ENCODE data around the gene NDUFS1. TPM values are rescaled to one million over a fixed set of nuclear protein-coding genes. Genes with fewer than 3 reads are reported as not detected.
"Not testable (repeated sequence)": the region's sequence is repeated elsewhere in the genome, so short reads cannot be mapped to it uniquely, and the experiment has no call there.

The NDUFS1 gene
- polyA plus RNA-seq, 4 donors, result 61.0 to 81.6 (median 77.6) TPM

DNA sequence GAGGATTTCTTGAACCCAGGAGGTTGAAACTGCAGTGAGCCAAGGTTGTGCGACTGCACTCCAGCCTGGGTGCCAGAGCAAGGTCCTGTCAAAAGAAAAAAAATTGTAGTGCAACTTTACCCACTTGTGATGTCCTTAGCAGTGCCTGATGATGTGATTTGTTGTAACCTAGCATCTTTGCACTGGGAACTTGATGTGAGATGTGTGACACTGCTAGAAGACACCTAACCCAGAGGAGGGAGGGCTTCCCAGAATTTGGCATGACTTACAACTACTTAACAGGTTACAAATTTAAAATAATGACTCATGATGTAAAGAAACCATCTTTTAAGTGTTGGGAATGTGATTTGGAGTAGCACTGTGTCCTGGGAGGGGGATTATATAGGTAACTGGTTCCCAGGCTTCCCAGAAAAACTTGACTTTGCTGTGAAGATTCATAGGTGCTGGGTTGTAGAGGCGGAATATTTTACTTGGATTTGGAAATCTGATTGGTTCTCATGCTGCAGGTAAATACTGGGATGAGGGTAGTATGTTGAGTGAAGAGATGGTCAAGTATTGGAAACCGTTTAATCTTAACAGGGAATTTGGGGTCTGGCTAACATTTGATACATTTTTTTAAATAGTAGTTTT is 4.1 kb upstream of the NDUFS1 start:
- no peak for DNase-seq (ENCODE audit: low read depth in 4 of 4, low spot score in 2 of 4)

DNA sequence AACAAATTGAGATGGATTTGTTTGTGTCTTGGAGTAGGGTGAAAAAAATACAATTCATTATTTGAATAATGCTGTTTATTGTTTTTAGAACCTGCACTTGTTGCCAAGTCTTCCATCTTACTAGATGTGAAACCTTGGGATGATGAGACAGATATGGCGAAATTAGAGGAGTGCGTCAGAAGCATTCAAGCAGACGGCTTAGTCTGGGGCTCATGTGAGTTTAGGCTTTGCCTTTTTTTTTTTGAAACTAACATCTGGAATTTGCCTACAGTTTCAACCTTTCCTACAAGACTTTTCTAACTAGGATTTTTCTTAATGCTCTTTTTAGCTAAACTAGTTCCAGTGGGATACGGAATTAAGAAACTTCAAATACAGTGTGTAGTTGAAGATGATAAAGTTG is 3.2 kb upstream of the NDUFS1 start:
- DNase-seq (ENCODE audit: low read depth in 4 of 4, low spot score in 2 of 4), result not testable (repeated sequence)

DNA sequence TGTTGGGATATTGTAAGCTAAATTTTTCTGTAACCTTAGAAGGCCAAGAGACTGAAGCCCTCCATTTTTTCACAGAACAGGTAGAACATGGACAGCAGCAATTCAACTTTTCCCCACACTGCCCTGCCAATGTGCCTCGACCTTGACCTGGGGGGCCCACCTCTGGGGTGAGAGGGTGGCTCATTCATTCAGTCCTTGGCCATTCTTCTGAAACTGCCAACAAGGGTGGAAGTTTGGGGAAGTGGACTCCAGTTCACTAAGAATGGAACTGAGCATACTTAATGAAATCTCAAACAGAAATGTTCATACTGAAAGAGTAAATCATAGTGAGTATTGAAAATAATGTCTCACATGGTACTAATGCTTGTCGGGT is 1.5 kb upstream of the NDUFS1 start:
- DNase-seq (ENCODE audit: low read depth in 4 of 4, low spot score in 2 of 4), result no peak

DNA sequence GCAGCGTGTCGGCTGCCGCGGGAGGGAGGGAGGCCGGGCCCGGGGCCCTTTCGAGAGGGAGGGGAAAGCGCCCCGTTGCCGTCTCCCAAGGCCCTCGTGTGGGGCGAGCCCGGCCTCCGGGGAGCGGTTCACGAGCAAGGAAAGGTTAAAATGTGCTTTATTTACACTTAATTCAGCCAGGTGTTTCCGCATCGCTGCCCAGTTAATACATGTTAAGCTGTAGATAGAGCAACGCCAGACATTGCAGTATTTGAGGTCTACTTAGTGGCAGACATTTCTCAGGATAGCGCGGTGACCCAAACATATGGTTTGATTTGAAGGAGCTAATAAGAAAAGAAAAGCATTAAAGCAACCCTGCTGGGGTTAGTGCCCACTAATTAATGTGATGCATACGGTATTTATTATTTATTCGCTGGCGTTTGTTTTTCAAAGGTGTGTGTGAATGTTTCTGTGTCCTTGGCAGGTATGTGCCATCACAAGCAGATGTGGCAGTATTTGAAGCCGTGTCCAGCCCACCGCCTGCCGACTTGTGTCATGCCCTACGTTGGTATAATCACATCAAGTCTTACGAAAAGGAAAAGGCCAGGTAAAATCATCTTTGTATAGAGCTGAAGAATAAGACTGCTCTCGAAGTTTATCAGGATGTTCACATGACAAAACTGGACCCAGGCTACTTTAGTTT is 1.0 kb upstream of the NDUFS1 start:
- peak in 2 of 4 donors; percentile 9 to 24 for DNase-seq (ENCODE audit: low read depth in 4 of 4, low spot score in 2 of 4)

DNA sequence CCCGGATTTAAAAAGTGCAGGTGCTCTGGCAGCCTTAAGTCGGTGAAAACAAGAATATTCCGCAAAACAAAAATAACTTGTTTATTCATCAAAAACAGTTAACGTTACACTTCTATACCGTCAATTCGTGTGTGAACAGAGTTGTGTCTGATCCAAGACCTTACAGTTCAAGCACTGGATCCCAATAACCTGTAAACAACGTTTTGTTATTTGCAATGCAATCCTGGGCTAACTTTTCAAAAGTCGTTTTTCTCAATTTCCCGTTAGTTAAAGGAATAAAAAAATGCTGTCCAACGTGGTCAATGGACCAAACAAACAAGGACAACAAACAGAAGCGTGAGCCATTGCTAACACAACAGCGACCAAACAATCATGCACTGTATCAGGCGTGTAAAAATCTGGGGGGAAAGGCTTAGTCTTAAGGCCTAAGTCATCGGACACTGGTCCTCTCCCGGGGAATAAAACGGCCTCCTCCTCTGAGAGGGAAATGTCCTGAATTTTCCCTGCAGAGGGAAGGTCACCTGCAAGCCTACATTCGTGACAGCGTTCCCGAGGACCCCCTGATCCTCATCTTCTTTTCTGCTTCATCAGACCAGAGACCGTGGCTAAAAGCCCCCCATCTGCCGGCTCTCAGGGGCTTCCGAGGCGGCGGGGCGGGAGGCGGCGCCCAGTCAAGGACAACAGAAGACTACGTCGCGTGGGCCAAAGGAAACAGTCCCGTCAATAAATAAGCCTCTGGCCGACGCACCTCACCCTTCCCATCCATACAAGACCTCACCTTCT is 490 bp downstream of the NDUFS1 start:
- peak in 2 of 4 donors; percentile 15 to 74 for DNase-seq (ENCODE audit: low read depth in 4 of 4, low spot score in 2 of 4)

DNA sequence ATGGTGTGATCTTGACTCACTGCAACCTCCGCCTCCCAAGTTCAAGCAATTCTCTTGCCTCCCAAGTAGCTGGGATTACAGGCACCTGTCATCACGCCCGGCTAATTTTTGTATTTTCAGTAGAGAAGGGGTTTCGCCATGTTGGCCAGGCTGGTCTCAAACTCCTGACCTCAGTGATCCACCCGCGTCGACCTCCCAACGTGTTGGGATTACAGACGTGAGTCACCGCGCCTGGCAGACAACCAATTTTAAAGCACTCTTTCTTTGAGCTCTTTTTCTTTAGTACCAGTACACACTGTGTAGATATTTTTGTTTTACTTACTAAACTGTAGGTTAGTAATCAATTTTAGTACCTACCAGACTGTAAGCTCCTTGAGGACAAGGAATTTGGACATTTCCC is 2.2 kb downstream of the NDUFS1 start:
- not testable (repeated sequence) for DNase-seq (ENCODE audit: low read depth in 4 of 4, low spot score in 2 of 4)

DNA sequence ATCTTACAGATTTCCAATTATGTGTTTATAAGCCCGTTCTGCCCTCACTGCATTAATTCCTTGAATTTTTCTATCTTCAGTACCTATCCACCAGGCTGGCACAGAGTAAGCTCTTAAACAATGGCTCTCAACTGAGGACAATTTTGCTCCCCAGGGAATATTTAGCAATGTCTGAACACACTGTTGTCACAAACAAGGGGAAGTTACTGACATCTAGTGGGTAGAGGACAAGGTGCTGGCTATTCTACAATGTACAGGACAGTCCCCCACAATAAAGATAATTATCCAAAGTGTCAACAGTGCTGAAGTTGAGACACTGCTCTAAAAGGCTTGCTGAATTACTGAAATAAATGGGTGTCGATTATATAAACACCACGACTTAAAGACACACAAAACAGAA is 5.0 kb downstream of the NDUFS1 start:
- no peak for DNase-seq (ENCODE audit: low read depth in 4 of 4, low spot score in 2 of 4)

DNA sequence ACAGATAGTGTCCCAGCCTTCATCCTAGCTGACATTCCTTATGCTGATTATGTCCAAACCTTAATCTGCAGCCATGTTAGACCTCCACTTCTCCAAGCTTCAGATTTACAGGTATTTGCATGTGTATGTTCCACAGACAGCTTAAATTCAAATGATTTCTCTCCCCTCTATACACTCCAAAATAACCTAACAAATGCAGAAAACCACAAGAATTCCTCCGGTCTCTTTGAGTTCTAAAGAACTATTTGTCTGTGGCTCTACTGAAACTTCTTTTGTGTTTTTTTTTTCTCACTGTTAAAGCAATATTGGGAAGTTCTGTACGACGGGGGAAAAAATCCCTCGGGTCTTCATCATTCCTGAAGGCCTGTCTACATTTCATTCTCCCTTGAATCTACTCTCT is 8.6 kb downstream of the NDUFS1 start:
- no peak for DNase-seq (ENCODE audit: low read depth in 4 of 4, low spot score in 2 of 4)

DNA sequence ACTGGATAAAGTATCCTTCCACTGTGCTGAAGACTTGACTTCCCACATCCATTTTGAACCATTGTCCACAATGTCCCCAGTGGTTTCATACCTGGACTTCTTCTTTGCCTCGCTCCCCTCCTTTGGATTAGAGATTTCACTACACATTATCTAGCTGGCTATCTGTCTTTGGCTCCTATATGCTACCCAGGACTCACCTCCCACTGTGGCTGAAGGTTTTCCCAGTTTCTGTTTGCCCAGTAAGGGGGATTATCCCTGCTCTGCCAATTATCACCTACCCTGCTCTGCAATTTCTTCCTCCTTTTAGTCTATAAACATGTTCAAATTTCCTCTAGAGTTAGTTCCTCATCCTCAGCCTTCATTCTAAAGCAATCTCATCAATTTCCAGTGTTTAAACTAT is 9.1 kb downstream of the NDUFS1 start:
- no peak for DNase-seq (ENCODE audit: low read depth in 4 of 4, low spot score in 2 of 4)

DNA sequence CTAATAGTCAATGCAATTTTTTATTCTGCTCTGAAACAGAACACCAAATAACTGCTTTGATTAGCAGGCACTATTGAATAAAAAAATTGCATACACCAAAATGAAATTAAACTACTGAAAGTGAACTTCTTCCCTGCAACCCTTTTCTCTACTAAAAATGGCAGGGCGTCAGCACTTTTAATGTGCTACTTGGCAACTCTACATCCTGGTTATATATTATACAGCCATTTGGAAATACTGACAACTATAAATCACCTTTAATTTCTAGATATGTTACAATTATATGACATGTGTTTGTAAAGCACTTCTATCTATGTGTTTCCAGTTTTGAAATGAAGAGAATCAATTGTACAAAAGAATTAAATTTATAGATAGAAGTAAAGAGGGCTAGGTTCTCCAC is 9.9 kb downstream of the NDUFS1 start:
- no peak for DNase-seq (ENCODE audit: low read depth in 4 of 4, low spot score in 2 of 4)

DNA sequence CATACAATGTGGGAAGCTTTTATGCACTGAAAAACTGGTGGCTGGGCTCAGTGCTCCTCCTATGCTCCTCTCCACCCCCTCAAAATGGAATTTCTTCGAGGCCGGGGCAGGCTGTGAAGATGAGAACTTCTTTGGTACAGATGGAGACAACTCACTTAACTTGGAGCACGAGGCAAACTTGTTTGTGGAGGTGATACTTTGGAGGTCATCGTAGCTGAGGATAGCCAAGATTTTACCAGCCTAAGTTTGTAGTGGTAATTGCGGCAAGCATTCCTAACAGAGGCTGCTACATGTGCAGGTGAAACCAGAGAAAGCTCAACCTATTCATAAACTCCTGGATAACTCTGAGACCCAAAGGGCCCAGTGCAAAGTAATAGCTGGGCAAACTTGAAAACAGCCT is 13.6 kb downstream of the NDUFS1 start:
- no peak for DNase-seq (ENCODE audit: low read depth in 4 of 4, low spot score in 2 of 4)

DNA sequence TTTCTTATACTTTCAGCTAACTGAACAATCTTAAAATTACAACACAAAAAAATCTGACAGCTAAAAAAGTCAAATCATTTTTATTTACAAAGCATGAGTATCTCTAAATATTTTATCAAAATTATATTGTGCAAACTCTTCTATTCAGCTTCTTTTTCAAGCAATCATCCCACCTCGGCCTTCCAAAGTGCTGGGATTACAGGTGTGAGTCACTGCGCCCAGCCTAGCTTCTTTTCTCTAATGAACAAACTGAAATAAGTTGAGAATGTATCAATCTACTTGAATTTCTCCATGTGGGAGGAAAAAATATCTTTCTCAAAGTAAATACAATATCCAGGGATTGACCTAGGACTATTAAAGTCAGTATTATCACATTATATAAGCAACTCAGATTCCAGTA is 14.9 kb downstream of the NDUFS1 start:
- DNase-seq (ENCODE audit: low read depth in 4 of 4, low spot score in 2 of 4), result no peak

DNA sequence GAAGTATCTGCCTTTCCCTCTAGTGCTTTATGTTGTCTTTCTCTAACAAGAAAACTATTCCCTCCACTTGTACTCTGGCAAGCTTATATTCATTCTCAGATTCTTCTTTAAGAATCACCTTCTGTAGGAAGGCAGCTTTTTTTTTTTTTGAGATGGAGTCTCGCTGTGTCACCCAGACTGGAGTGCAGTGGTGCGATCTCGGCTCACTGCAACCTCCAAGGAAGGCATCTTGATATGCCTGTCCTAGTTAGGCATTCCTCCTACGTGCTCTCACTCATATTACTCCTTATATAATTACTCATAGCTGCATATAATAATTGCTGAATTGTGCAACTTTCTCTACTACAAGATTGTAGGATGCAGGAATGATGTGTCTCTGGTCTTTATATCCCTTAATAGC is 15.8 kb downstream of the NDUFS1 start:
- DNase-seq (ENCODE audit: low read depth in 4 of 4, low spot score in 2 of 4), result no peak

DNA sequence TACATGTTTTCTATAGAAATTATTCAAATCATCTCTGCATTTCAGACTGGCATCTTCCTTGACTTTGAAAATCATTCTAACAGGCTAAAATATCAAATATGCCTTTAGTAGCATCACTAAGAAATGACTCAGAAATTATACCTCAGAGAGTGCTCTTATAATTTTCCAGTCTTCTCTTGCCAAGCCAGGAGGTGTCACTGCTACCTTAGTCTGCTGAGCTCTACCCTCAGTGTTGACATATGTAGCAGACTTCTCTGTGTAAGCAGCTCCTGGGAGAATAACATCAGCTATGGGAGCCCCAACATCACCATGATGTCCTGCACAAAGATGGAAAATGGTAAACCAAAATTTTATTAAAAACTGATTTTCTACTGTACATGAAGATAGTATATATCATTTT is 31.6 kb downstream of the NDUFS1 start:
- no peak for DNase-seq (ENCODE audit: low read depth in 4 of 4, low spot score in 2 of 4)

DNA sequence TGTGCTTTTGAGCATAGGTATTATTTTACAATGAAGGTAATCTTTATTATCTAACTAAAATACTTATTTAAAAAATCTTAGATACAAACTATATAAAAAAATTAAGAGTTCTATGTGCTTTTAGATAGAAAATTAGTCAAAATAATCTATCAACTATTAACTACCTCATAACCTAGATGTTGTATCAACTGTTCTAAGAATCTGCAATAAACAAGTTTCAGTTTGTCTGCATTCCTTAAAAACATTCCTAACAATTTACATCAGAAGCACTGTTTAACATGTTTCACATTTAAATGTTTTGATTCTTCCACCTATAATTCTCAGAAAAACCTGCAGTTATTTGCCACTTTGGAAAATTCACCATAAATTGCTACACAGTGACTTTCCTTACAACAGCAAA is 33.3 kb downstream of the NDUFS1 start:
- DNase-seq (ENCODE audit: low read depth in 4 of 4, low spot score in 2 of 4), result no peak

DNA sequence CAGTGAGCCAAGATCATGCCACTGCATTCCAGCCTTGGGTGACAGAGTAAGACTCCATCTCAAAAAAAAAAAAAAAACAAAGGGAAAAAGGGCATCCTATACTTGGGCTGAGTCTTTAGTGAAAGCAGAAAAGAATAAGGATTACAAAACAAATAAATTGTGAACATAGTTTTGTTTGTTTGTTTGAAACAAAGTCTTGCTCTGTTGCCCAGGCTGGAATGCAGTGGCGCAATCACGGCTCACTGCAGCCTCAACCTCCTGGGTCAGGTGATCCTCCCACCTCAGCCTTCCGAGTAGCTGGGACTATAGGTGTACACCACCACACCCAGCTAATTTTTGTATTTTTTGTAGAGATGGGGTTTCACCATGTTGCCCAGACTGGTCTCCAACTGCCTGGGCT is 36.7 kb downstream of the NDUFS1 start:
- not testable (repeated sequence) for DNase-seq (ENCODE audit: low read depth in 4 of 4, low spot score in 2 of 4)

DNA sequence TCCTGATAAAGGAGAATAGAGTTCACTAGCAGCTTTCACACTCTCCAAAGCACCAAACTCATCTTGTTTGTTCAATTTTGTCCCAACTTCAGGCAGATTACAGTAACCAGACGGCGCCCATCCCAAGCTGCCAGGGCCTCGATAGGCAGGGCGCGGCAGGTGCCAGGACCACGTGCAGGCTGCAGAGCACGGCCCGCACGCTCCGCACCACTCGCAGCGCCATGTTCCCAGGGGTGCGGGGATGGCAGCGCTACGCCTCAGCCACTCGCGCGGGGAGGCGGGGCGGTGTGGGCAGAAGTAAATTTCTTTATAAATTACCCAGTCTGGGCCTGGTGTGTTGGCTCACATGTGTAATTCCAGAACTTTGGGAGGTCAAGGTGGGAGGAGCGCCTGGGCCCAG is 43.0 kb downstream of the NDUFS1 start:
- DNase-seq (ENCODE audit: low read depth in 4 of 4, low spot score in 2 of 4), result no peak

DNA sequence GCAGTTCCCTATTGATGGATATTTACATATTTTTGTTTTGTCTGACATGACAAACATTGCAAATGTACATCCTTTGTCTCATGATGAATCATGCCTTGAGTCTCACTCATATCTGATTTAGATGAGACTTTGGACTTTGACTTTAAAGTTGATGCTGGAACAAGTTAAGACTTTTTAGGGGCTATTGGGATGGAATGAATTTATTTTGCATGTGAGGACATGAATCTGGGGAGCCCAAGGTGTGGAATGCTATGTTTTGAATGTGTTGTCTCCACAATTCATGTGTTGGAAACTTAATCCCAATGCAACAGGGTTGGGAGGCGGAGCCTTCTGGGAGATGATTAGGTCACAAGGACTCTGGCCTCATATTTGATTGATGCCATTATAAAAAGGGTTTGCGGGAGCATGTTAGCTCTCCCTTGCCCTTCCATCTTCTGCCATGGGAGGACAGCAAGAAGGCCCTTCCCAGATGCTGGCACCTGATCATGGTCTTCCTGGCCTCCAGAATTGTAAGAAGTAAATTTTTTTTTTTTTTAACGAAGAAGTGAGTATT is 44.1 kb downstream of the NDUFS1 start:
- DNase-seq (ENCODE audit: low read depth in 4 of 4, low spot score in 2 of 4), result no peak

DNA sequence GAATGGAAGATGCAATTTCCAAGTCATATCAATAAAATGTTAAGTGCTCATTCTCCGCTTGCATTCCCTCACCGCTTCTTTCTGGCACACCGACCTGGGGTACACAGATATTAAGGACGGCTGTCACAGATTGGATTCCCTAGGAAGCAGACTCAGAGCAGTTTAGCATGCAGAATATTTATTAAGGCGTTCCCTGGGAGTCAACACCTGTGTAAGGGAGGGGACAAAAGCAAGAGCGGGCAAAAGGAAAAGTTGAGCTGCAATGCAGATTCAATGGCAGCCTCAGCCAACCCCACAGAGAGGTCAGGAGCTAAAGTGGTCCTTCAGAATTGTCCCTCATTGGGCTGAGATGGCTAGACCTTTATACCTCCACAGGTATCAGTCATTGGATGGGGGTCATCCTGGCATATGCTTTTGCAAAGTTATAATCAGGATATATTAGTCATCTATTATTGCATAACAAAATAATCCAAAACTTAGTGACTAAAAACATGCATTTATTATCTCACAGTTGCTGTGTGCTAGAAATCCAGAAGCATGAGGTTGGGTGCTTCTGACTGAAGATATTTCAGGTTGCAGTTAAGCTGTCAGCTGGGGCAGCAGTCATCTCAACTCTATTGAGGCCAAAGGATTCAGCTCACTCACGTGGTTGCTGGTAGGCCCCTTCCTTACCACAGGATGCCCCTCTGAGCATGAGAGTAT is 46.2 kb downstream of the NDUFS1 start:
- DNase-seq (ENCODE audit: low read depth in 4 of 4, low spot score in 2 of 4), result no peak

DNA sequence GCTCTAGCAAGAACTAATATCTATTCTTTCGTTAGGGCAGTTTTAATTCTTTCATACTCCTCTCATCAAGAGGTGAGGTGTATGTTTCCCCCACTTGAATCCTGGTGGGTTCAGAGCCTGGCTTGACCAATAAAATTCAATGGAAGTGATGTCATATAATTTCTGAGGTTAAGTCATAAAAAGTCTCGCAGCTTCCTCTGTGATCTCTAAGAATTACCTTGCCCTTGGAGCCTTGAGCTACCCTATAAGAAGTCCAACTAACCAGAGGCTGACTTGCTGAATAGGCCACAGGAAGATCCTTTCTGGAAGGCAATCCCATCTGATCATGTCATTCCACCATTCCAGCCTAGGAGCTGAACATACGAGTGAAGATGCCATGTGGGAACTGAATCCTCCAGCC is 47.1 kb downstream of the NDUFS1 start:
- DNase-seq (ENCODE audit: low read depth in 4 of 4, low spot score in 2 of 4), result no peak

DNA sequence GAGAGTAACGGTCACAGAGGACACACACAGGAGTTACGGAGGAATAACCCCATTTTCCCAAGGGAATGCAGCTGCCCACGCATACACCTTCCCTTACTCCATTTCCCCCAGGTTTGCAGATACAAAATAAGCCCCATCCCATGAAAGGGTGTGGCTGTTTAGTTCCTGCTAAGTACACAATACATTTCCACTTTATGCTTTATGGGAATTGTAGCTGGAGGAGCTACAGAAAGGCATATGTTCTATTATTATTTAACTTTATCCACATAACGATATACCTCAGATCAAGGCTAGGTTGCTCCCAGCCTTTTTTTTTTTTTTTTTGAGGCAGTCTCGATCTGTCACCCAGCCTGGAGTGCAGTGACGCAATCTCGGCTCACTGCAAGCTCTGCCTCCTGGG is 50.5 kb downstream of the NDUFS1 start:
- DNase-seq (ENCODE audit: low read depth in 4 of 4, low spot score in 2 of 4), result no peak
